Measurements from ENCODE around the gene PSMD1. TPM values are rescaled to one million over a fixed set of nuclear protein-coding genes. Genes with fewer than 3 reads are reported as not detected.

Gene PSMD1
- total RNA-seq, 1 donor from 2014 or later = 77.2 TPM

- Histone ChIP-seq H3K36me3 (ENCODE audit: control insufficient read depth, insufficient read depth, low read length) (no peaks in the 10 kb centered on the region), H3K4me3 (ENCODE audit: low read depth, low read length) (no peak overlapping the region), H3K27me3 (ENCODE audit: control insufficient read depth, insufficient read depth, low read length) (no peaks in the 10 kb centered on the region)
- DNase-seq (ENCODE audit: low read depth) = no peak
- TF ChIP-seq CTCF (IDR thresholded peaks at IDR 0.05; ENCODE audit: insufficient read depth, low read length, poor library complexity, severe bottlenecking) = no peak
Observed at GRCh38 chr2:231186325-231186724, 129.7 kb downstream of the PSMD1 start.

DNA sequence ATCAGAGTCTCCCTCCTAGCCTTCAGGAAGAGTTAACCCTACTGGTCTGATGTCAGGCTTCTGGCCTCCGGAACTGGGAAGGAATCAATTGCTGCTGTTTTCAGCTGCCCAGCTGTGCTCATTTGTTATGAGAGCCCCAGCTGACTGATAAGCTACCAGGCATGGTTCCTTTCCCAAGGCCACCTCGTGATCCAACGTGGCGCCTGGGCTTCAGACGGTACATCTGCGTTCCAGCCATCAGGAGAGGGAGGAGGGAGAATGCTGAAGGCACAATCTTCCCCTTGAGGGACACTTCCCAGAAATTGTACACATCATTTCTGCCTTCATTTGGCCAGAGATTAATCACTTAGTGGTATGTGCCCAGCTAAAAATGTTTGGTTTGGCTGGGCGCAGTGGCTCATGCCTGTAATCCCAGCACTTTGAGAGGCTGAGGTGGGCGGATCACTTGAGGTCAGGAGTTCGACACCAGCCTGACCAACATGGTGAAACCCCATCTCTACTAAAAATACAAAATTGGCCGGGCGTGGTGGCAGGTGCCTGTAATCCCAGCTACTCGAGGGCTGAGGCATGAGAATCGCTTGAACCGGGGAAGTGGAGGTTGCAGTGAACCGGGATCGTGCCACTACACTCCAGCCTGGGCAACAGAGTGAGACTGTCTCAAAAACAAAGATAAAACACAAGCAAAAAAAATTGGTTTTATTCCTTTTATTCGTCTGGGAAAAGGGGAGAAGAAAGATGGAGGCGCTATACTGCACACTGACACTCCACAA, 131.3 kb downstream of the PSMD1 start:
- no peak for DNase-seq (ENCODE audit: low read depth)

DNA sequence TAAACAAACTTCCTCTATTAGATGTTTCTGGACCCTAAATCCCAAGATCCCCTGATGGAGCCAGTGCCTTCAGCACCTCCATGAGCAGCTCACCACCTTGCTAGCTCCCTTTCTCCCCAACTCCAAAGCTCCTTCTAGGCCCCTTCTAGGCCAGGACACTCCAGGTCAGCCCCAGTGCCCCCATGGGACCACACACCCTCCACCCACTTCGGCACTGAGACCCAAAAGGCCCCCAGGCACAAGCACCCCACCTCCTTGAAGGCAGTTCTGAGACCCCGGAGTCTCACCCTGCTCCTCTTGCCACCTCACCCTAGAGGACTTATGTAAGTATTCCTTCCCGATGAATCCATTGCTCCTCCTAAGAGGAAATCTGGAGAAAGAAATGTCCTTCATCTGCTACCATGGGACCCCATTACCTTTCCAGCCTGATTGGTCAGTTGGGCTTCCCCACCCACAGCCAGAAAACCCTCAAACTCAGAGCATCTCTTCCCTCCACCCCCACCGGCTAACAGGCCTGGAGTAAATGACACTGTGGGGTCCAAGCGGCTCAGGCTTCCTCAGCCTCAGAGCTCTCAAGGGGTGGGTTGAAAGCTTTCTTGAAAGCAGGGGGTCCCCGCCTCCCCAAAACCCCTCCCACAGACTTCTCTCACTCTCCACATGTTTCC, 132.0 kb downstream of the PSMD1 start:
- TF ChIP-seq CTCF (IDR thresholded peaks at IDR 0.05; ENCODE audit: insufficient read depth, low read length, poor library complexity, severe bottlenecking) = no peak

More for the DNA sequence above, 131.3 kb downstream of the PSMD1 start:
- H3K4me3 ChIP-seq (ENCODE audit: low read depth, low read length) = no peak overlapping the region
- H3K27me3 ChIP-seq (ENCODE audit: control insufficient read depth, insufficient read depth, low read length) = no peaks in the 10 kb centered on the region
- no peaks in the 10 kb centered on the region for H3K36me3 ChIP-seq (ENCODE audit: control insufficient read depth, insufficient read depth, low read length)
- TF ChIP-seq CTCF (IDR thresholded peaks at IDR 0.05; ENCODE audit: insufficient read depth, low read length, poor library complexity, severe bottlenecking) = no peak

GRCh38 chr2:231189171-231189530, 132.5 kb downstream of the PSMD1 start:
- H3K4me3 ChIP-seq (ENCODE audit: low read depth, low read length) = no peak overlapping the region
- DNase-seq (ENCODE audit: low read depth) = no peak
- no peak for TF ChIP-seq CTCF (IDR thresholded peaks at IDR 0.05; ENCODE audit: insufficient read depth, low read length, poor library complexity, severe bottlenecking)
- H3K36me3 ChIP-seq (ENCODE audit: control insufficient read depth, insufficient read depth, low read length) = no peaks in the 10 kb centered on the region
- H3K27me3 ChIP-seq (ENCODE audit: control insufficient read depth, insufficient read depth, low read length) = no peaks in the 10 kb centered on the region

More for the DNA sequence above, 132.0 kb downstream of the PSMD1 start:
- Histone ChIP-seq H3K27me3 (ENCODE audit: control insufficient read depth, insufficient read depth, low read length) (no peaks in the 10 kb centered on the region), H3K4me3 (ENCODE audit: low read depth, low read length) (no peak overlapping the region), H3K36me3 (ENCODE audit: control insufficient read depth, insufficient read depth, low read length) (no peaks in the 10 kb centered on the region)
- no peak for DNase-seq (ENCODE audit: low read depth)

- Histone ChIP-seq H3K4me3 (ENCODE audit: low read depth, low read length) (no peak overlapping the region), H3K36me3 (ENCODE audit: control insufficient read depth, insufficient read depth, low read length) (no peaks in the 10 kb centered on the region), H3K27me3 (ENCODE audit: control insufficient read depth, insufficient read depth, low read length) (no peaks in the 10 kb centered on the region)
- no peak for DNase-seq (ENCODE audit: low read depth)
- TF ChIP-seq CTCF (IDR thresholded peaks at IDR 0.05; ENCODE audit: insufficient read depth, low read length, poor library complexity, severe bottlenecking) = no peak
Observed at GRCh38 chr2:231189571-231190495, 133.2 kb downstream of the PSMD1 start.

Data from kidney epithelial cell (primary cell).